Activated CD8-positive, alpha-beta T cell treated with anti-CD3 and anti-CD28 coated beads, Interleukin-2, amount 10 ng/mL, durations not matched to agents 7 days and 5 days (primary cell): ENCODE measurements around the gene MRPS6. TPM values are rescaled to one million over a fixed set of nuclear protein-coding genes. Genes with fewer than 3 reads are reported as not detected.
A peak's percentile ranks its signal among the peaks of the same experiment; 100 is the strongest.

Source experiments
- ATAC-seq: fragments of 150-1000 bp; cut with Tn5 transposase; one replicate; pipeline ENCODE4 v1.10.0; 2021; ENCODE audit warnings: moderate library complexity
- CTCF ChIA-PET: fragments of 350-600 bp; sonication (Branson Sonifier 250); formaldehyde crosslinking; loops from one replicate; lab custom pipeline; 2021; ENCODE audit warnings: antibody characterized with exemption; lab: Charles Lee
- POLR2A ChIA-PET: fragments of 350-600 bp; sonication (Branson Sonifier 250); formaldehyde crosslinking; loops from one replicate; lab custom pipeline; 2021; ENCODE audit warnings: antibody characterized with exemption; lab: Charles Lee
- DNase-seq: peaks from one replicate; pipeline ENCODE4 v3.0.0-alpha.2; 2020
- H3K27ac Mint-ChIP-seq: one replicate; pipeline ENCODE4 v1.8.0; 2021; ENCODE audit warnings: mild to moderate bottlenecking, mixed read lengths
- H3K27me3 Mint-ChIP-seq: one replicate; pipeline ENCODE4 v1.8.0; 2021; ENCODE audit warnings: low read depth, mixed read lengths
- H3K36me3 Mint-ChIP-seq: one replicate; pipeline ENCODE4 v1.8.0; 2021; ENCODE audit warnings: low read depth, mixed read lengths
- H3K4me1 Mint-ChIP-seq: one replicate; pipeline ENCODE4 v1.8.0; 2021; ENCODE audit warnings: low read depth, mixed read lengths
- H3K4me3 Mint-ChIP-seq: one replicate; pipeline ENCODE4 v1.8.0; 2021; ENCODE audit warnings: mild to moderate bottlenecking, mixed read lengths
- H3K9me3 Mint-ChIP-seq: one replicate; pipeline ENCODE4 v1.8.0; 2022; ENCODE audit warnings: mixed read lengths; ENCODE audit not compliant: insufficient read depth
- total RNA-seq, 2 experiments: library from RNA; stranded (reverse); gene quantifications; one replicate each; pipeline ENCODE4 v1.2.3, GENCODE V29; 2021

Gene MRPS6
- total RNA-seq, 2 experiments from 2014 or later: 80.2 to 84.3 TPM

DNA sequence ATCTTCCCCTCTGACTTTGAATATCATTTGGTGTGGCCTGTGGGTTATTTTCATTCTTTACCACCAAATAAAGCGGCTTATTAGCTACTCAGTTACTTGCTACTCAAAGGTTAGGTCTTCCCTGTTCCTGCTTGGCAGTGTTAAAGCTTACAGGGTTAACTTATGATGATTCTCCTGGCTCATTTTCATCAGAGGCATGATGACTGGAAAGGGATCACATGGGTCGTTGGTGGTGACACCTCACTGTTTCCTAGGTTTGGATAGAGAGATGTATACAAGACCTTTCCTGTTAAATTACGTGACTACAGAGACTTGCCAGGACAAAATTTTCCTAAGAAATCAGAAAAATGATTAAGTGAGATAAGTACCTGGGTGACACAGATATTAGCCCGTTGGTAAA, 27.4 kb downstream of the MRPS6 start:
- POLR2A ChIA-PET: no interaction called here
- Mint-ChIP-seq H3K4me3 (no peak overlapping the region), H3K36me3 (peaks cover 92% of the 10 kb centered on the region), H3K4me1 (peaks cover 41% of the 10 kb centered on the region), H3K9me3 (no peaks in the 10 kb centered on the region), H3K27ac (no peak overlapping the region), H3K27me3 (no peaks in the 10 kb centered on the region)
- DNase-seq: no peak
- CTCF ChIA-PET: interaction anchor here (1.2 to 2.7 kb wide), 6 partner anchors 10 to 261 kb away, joined by 3 to 19 read pairs (median 4); no protein-coding TSS in a partner anchor
- ATAC-seq: no peak

DNA sequence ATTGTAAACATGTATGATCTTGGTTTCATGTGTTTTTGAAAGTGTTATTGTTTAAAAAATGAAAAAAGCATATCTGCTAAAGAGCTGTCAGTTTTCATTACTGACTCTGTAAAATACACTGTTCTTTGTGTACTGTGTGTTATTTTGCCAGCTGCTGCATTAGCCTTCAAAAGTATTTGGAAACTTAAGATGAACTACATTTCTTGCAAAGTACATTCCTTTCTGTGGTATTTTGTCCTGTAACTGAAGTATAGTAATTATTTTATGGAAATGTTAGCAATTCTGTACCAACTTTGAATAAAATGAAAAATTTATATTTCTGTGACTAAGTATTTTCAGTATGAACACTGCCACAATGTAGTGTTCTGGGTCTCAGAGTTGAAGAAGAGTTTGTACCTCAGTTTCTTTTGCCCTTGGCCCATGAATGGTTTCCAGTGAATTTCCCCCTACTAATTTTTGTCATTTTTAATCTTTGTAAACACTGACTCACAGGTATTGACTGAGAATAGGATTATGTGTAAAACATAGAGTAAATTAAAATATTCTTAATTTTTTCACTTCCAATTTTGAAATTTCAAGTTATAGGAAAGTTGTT, 32.7 kb downstream of the MRPS6 start:
- Mint-ChIP-seq H3K36me3 (peaks cover 82% of the 10 kb centered on the region), H3K4me3 (no peak overlapping the region), H3K27me3 (no peaks in the 10 kb centered on the region), H3K27ac (no peak overlapping the region), H3K9me3 (no peaks in the 10 kb centered on the region), H3K4me1 (peaks cover 25% of the 10 kb centered on the region)
- ATAC-seq: no peak
- DNase-seq: no peak
- ChIA-PET CTCF (interaction anchor here (0.7 to 4.1 kb wide), 2 partner anchors 13 to 242 kb away, joined by 3 to 22 read pairs; no protein-coding TSS in a partner anchor), POLR2A (no interaction called here)

DNA sequence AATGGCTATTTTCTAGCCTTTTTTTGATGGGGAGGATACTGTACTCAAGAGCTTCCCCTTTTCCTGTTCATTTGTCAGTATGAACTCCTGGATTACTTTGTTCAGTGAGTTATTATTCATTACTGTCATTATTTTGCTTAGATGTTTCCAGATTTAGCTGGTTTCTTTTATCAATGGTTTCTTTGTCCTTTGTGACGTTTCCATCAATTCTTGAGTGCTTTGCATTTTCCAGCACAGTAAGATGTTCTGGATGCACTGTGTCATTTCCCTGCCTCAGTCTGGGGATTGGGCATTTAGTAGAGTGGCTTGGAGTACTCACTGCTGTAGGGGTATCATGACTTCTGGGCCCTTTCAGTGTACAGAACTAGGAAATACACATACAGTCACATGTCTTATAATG, 34.2 kb downstream of the MRPS6 start:
- H3K36me3 Mint-ChIP-seq: peaks cover 83% of the 10 kb centered on the region
- no peaks in the 10 kb centered on the region for H3K27me3 Mint-ChIP-seq
- CTCF ChIA-PET: interaction anchor here (1.1 to 3.6 kb wide), 3 partner anchors 13 to 184 kb away, joined by 3 to 18 read pairs (median 5); no protein-coding TSS in a partner anchor
- no peak overlapping the region for H3K27ac Mint-ChIP-seq
- POLR2A ChIA-PET: no interaction called here
- peaks cover 27% of the 10 kb centered on the region for H3K4me1 Mint-ChIP-seq
- DNase-seq (no peak), ATAC-seq (no peak)
- no peak overlapping the region for H3K4me3 Mint-ChIP-seq
- no peaks in the 10 kb centered on the region for H3K9me3 Mint-ChIP-seq

DNA sequence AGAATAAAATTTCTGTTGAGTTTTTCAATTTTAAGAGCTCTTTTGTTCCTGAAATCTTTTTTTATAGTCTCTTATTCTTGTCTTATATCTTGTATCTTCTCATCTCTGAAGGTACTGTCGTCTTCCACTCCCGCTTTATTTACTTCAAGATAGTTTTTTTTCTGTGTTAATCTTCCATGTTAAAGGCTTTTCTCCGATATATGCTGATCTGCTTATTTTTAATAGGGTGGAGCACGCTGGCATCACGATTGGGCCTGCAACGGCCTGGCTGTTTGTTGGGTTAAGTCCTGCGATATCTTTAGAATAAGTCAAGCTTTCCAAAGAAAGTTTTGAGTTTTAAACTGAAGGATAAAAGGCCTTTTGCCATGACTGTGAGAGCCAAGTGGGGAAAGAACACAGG, 35.7 kb downstream of the MRPS6 start:
- Mint-ChIP-seq H3K9me3 (no peaks in the 10 kb centered on the region), H3K4me3 (no peak overlapping the region), H3K4me1 (peaks cover 35% of the 10 kb centered on the region), H3K27ac (no peak overlapping the region), H3K36me3 (peaks cover 79% of the 10 kb centered on the region), H3K27me3 (no peaks in the 10 kb centered on the region)
- no peak for DNase-seq
- POLR2A ChIA-PET: no interaction called here
- CTCF ChIA-PET: interaction anchor here (1.0 to 3.6 kb wide), 3 partner anchors 16 to 186 kb away, joined by 3 to 18 read pairs (median 3); no protein-coding TSS in a partner anchor
- no peak for ATAC-seq

DNA sequence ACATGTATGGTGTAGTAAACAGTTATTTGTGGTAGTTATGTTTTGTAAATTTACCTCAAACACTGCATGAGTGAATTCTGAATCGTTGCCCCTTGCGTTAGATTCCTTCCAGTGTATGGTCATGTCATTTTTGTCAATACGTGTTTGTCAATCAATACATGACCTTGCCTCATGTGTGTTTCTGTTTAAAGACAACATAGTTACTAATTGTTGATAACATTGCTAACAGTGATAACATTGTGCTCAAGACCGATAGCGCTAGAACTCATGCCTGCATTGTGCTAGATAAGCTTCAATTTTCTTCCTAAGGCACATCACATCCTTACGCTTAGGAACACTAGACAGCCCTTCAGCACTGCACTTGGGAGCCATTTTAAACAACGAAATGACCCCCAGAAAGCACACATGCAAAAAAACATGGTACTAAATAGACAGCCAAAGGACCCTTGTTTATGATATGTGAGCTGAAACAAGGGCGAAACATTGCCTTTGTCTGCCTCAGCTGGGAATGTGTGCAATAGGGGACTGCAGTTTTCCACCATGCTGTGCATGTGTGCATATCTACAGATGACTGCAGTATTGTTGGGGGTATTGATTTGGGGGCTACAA, 37.3 kb downstream of the MRPS6 start:
- no peaks in the 10 kb centered on the region for H3K27me3 Mint-ChIP-seq
- CTCF ChIA-PET: interaction anchor here (0.9 to 3.6 kb wide), 3 partner anchors 14 to 187 kb away, joined by 3 to 18 read pairs (median 3); no protein-coding TSS in a partner anchor
- DNase-seq: no peak
- POLR2A ChIA-PET: interaction anchor here (0.6 to 0.8 kb wide), 2 partner anchors 38 to 237 kb away, joined by 4 read pairs; no protein-coding TSS in a partner anchor
- no peak overlapping the region for H3K4me3 Mint-ChIP-seq
- ATAC-seq: no peak
- no peaks in the 10 kb centered on the region for H3K9me3 Mint-ChIP-seq
- H3K4me1 Mint-ChIP-seq: peaks cover 36% of the 10 kb centered on the region
- H3K36me3 Mint-ChIP-seq: peaks cover 84% of the 10 kb centered on the region
- no peak overlapping the region for H3K27ac Mint-ChIP-seq

DNA sequence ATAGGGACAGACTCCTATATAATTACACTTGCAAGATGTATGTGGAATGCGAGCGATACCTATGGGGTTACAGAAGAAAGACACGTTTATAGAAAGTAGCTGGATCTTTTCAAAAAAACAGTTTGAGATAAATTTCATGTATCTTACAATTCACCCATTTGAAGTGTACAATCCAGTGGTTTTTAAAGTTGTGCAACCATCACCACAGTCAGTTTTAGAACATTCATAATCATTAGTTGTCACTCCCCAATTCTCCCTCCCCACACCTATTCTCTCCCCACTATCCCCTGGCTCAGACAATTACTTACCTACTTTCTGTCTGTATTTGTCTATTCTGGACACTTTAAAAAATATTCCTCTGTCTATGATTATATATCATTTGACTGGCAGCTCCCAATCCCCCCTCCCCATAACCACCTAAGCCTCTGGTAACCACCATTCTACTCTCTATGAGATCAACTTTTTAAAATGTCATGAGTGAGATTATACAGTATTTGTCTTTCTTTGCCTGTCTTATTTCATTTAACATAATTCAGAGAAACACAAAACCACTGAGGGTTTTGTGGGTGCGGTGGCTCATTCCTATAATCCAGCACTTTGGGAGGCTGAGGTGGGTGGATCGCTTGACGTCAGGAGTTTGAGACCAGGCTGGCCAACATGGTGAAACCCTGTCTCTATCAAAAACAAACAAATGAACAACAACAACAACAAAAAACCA, 39.1 kb downstream of the MRPS6 start:
- H3K4me3 Mint-ChIP-seq: no peak overlapping the region
- ATAC-seq: no peak
- POLR2A ChIA-PET: no interaction called here
- H3K27me3 Mint-ChIP-seq: no peaks in the 10 kb centered on the region
- peak overlapping the region; percentile 51 for H3K27ac Mint-ChIP-seq
- CTCF ChIA-PET: no interaction called here
- H3K36me3 Mint-ChIP-seq: peaks cover 81% of the 10 kb centered on the region
- DNase-seq: no peak
- H3K4me1 Mint-ChIP-seq: peaks cover 36% of the 10 kb centered on the region
- H3K9me3 Mint-ChIP-seq: no peaks in the 10 kb centered on the region

DNA sequence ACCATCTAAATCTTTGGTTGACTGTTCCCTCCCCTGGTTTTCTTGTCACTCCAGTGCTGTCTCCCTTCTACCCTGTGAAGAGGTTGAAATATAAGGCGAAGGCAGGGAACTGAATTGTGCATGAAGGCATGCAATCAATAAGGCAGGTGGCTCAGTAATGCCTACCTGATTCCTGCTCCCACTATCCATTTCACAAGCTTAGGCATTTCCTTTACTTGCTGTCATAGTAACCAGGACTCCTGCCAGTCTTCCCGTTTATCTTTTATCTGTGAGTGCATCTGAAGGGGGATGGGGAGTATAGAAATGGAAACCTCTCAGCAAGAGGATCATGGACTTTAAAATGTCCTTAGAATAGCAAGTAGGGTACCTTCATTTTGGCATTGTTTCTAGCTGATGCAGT, 40.5 kb downstream of the MRPS6 start:
- Mint-ChIP-seq H3K4me1 (peaks cover 36% of the 10 kb centered on the region), H3K4me3 (no peak overlapping the region), H3K36me3 (peaks cover 73% of the 10 kb centered on the region), H3K27ac (no peak overlapping the region), H3K9me3 (no peaks in the 10 kb centered on the region), H3K27me3 (no peaks in the 10 kb centered on the region)
- ATAC-seq (no peak), DNase-seq (no peak)
- ChIA-PET CTCF (interaction anchor here (1.0 to 1.9 kb wide), 4 partner anchors 16 to 234 kb away, joined by 3 to 9 read pairs (median 4); no protein-coding TSS in a partner anchor), POLR2A (interaction anchor here (0.9 kb wide), 1 partner anchor 19 kb away, joined by 3 read pairs; no protein-coding TSS in a partner anchor)

DNA sequence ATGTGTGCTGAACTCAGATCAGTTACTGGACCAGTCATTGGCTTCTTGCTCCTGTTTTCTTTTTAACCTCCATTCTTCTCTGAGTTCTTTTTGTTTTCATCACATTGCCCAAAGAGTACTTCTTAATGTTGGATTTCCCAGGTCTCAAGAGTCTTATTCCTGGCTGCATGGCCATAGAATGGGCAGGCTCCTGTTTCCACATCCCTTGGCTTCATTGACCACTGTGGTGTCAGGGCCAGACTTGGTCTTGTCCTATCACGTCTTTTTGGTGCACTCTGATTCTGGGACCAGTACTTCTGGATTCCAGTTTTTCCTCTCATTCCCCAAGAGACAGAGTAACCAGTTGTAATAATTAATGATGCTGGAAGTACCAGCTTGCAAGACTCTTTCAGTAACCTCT, 41.8 kb downstream of the MRPS6 start:
- H3K9me3 Mint-ChIP-seq: no peaks in the 10 kb centered on the region
- peaks cover 66% of the 10 kb centered on the region for H3K36me3 Mint-ChIP-seq
- no peak overlapping the region for H3K27ac Mint-ChIP-seq
- no peak for DNase-seq
- ChIA-PET CTCF (interaction anchor here (1.2 to 1.9 kb wide), 2 partner anchors 14 to 191 kb away, joined by 4 to 9 read pairs; no protein-coding TSS in a partner anchor), POLR2A (no interaction called here)
- H3K4me3 Mint-ChIP-seq: no peak overlapping the region
- no peaks in the 10 kb centered on the region for H3K27me3 Mint-ChIP-seq
- ATAC-seq: no peak
- H3K4me1 Mint-ChIP-seq: peaks cover 32% of the 10 kb centered on the region

DNA sequence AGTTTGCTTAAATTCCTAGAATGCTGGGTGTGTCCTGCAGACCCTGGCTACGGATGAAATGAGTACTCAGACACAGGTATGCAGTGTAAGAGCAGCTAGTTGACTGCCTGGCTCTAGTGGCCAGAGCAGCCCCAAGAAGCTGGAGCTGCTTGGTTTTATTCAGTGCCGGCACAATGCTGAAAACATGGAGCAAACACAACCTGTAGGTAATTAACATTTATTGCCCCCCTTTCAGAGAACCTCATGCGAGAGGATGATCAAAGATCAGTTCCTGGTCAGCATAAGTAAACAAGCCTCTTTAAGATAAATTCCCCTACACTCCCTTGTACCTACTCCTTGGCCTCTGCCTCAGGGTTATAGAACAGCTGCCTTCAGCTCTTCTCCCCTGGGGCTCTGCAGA, 43.2 kb downstream of the MRPS6 start:
- Mint-ChIP-seq H3K4me3 (no peak overlapping the region), H3K27ac (no peak overlapping the region), H3K4me1 (peaks cover 21% of the 10 kb centered on the region), H3K9me3 (no peaks in the 10 kb centered on the region), H3K36me3 (peaks cover 62% of the 10 kb centered on the region), H3K27me3 (no peaks in the 10 kb centered on the region)
- ATAC-seq (no peak), DNase-seq (no peak)
- ChIA-PET POLR2A (no interaction called here), CTCF (interaction anchor here (1.1 kb wide), 1 partner anchor 231 kb away, joined by 3 read pairs; no protein-coding TSS in a partner anchor)

DNA sequence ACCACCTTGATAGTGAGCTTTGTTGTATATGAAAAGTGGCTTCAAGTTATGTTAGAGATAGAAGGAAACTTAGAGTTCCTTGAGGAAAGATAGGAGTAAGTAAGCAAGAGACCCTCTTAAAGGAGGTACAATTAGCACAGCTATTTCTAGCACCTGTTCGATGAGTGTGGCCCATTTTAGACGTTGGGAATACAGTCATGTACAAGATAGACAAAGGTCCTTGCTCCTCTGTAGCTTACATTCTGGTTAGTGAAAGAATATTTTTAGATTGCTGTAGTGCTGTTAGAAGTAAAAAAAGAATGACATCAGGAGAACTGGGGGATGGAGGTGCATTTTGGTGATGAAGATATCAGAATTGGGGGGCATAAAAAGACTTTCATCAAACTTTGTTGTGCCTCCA, 47.5 kb downstream of the MRPS6 start:
- ATAC-seq (no peak), DNase-seq (no peak)
- H3K4me3 Mint-ChIP-seq: no peak overlapping the region
- H3K36me3 Mint-ChIP-seq: peaks cover 59% of the 10 kb centered on the region
- POLR2A ChIA-PET: interaction anchor here (0.7 kb wide), 1 partner anchor 47 kb away, joined by 3 read pairs; the partner anchor contains the start of genes MRPS6 and SLC5A3
- CTCF ChIA-PET: interaction anchor here (0.7 to 3.6 kb wide), 8 partner anchors 8 to 197 kb away, joined by 3 to 17 read pairs (median 4); no protein-coding TSS in a partner anchor
- no peak overlapping the region for H3K27ac Mint-ChIP-seq
- peaks cover 4% of the 10 kb centered on the region for H3K4me1 Mint-ChIP-seq
- H3K9me3 Mint-ChIP-seq: no peaks in the 10 kb centered on the region
- no peaks in the 10 kb centered on the region for H3K27me3 Mint-ChIP-seq

DNA sequence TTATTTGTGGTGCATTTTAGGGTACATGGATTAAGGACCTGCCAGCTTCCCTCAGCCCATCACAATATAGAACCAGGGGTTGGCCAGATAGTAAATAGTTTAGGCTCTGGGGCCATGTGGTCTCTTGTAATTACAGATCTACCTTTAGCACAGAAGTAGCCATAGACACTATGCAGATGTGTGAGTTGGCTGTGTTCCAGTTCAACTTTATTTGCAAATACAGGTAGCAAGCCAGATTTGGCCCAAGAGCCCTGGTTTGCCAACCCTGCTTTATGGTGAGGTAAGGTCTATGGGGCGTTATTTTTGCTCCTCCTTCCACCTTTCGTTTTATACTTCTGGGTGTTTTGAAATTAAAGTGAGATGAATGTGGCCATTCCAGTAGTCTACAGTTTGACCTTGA, 48.7 kb downstream of the MRPS6 start:
- ATAC-seq (no peak), DNase-seq (no peak)
- ChIA-PET CTCF (interaction anchor here (1.1 to 3.6 kb wide), 2 partner anchors 19 to 198 kb away, joined by 3 to 17 read pairs; no protein-coding TSS in a partner anchor), POLR2A (no interaction called here)
- H3K27me3 Mint-ChIP-seq: no peaks in the 10 kb centered on the region
- H3K4me3 Mint-ChIP-seq: no peak overlapping the region
- H3K36me3 Mint-ChIP-seq: peaks cover 61% of the 10 kb centered on the region
- H3K9me3 Mint-ChIP-seq: no peaks in the 10 kb centered on the region
- peaks cover 11% of the 10 kb centered on the region for H3K4me1 Mint-ChIP-seq
- H3K27ac Mint-ChIP-seq: no peak overlapping the region
